ENCODE results near the gene ZNF91.
"Not testable (repeated sequence)": the region's sequence is repeated elsewhere in the genome, so short reads cannot be mapped to it uniquely, and the experiment has no call there.

ZNF91 gene

GRCh38 chr19:23395041-23395721 lies at the start of gene ZNF91:
Gene ZNF91, minus strand, starts transcription at chr19:23395471. Its CDS starts 117 bp downstream, at chr19:23395354.
- DNase-seq: peak; percentile 97

- DNase-seq: no peak
Observed at GRCh38 chr19:23440791-23441190, 45.5 kb upstream of the ZNF91 start.

DNA sequence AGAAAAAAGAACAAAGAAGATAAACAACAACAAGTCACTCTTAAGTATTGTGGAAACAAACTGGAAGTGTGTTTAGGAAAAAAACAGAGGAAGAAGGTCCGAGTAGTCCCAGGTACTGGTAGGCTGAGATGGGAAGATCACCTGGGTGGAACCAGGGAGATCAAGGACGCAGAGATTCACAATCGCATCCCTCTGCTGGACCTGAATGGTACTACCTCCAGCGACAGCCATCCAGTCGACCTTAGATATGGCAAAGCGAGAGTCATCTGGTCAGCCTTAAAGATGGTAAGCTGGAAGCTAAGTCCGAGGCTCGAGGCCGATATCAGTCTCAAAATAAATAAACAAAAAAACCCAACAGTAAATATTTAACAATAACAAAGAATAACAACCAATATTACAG lies 44.9 kb upstream of the ZNF91 start:
- DNase-seq: no peak

- DNase-seq: no peak
Observed at GRCh38 chr19:23439623-23440022, 44.4 kb upstream of the ZNF91 start.

GRCh38 chr19:23437901-23438300 lies 42.6 kb upstream of the ZNF91 start:
- no peak for DNase-seq

DNA sequence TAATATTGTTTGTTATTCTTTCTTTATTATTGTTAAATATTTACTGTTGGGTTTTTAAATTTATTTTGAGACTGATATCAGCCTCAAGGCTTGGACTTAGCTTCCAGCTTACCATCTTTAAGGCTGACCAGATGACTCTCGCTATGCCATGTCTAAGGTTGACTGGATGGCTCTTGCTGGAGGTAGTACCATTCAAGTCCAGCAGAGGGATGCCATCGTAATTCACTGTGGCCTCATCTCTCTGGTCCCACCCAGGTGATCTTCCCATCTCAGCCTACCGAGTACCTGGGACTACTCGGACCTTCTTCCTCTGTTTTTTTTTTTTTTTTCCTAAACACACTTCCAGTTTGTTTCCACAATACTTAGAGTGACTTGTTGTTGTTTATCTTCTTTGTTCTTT lies 41.7 kb upstream of the ZNF91 start:
- DNase-seq: no peak

GRCh38 chr19:23436318-23436717 lies 41.0 kb upstream of the ZNF91 start:
- DNase-seq: no peak

DNA sequence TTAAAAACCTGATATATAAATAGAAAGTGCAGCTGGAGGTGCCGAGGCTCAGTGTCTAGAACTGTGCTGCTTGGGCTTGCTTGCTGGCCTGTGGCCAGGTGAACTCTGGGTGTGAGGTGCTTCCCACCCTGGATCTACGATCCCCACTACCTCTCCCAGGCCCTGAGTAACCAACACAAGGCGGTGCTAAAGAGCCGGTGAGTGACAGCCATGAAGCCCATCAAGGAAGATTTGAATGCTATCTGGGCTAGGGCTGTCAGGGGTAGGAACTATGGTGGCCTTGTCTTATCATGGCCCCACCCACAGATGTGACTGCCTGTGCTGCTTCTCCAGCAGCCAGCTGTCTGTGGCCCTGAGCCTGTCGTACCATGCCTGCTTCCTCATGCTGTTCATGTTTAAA lies 25.6 kb upstream of the ZNF91 start:
- DNase-seq: no peak

- not testable (repeated sequence) for DNase-seq
Observed at GRCh38 chr19:23419261-23419660, 24.0 kb upstream of the ZNF91 start.

DNA sequence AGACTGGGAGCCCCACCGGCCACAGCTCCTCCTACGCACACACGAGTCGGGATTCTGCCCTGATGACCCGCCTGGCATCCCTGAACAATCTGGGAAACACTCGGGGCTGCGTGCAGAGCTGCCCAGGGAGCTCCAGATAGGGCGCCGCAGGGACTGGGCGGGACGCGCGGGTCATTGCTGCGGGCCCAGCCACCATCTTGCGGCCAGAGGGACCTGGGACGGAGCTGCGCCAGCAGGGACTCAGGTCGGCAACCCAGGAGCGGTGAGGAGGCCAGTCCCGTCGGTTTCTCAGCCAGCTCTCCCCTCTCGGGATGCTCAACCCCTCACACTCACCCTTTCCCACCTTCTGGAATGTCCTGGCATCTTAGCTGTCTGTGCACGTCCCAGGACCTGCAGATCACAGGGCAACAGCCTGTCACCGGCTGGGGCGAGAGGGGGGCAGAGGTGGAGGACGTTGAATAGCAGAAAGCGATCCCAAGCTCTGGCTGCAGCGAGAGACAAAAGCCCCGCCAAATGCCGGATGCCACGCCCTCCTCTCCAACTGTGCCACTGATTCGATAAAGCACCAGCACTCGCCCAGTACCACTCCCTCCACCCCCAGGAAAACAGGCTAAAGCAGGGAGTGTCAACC lies 20.4 kb upstream of the ZNF91 start:
- no peak for DNase-seq

DNA sequence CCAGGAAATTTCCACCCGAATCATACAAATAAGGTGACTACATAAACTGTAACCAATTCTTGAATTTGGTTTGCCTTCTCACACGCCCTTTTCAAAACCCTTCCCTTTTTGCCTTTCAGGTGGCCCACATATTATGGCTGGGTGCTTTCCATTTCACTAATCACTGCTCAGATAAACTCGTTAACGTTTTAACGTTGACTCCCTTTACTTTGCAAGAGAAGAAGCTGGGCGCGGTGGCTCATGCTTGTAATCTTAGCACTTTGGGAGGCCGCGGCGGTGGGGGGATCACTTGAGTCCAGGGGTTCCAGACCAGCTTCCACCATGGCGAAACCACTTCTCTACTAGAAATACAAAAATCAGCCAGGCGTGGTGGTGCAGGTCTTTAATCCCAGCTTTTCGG lies 19.8 kb upstream of the ZNF91 start:
- DNase-seq: no peak

- DNase-seq: no peak
Observed at GRCh38 chr19:23410155-23410554, 14.9 kb upstream of the ZNF91 start.

GRCh38 chr19:23409392-23410048 lies 14.2 kb upstream of the ZNF91 start:
- no peak for DNase-seq

DNA sequence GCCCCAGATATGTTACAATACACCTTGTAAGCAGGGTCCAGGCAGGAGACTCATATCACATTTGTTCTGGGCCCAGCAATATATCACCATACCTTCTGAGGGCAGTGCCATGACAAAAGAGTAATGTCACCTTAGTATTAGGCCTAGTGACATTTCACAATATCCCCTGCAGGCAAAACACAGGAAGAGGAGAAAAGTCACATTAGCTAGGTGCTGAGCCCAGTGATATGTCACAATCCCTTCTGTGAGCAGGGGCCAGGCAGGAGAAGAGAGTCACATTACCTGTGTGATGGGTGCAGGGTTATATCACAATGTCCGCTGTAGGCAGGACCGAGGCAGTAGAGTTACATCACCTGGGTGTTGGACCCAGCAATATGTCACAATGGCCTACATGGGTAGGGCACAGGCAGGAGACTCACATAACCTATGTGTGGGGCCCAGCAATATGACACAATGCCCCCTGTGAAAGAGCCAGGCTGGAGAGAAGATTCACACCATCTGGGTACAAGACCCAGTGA lies 12.4 kb upstream of the ZNF91 start:
- DNase-seq: no peak

GRCh38 chr19:23406721-23407120 lies 11.4 kb upstream of the ZNF91 start:
- DNase-seq: no peak

DNA sequence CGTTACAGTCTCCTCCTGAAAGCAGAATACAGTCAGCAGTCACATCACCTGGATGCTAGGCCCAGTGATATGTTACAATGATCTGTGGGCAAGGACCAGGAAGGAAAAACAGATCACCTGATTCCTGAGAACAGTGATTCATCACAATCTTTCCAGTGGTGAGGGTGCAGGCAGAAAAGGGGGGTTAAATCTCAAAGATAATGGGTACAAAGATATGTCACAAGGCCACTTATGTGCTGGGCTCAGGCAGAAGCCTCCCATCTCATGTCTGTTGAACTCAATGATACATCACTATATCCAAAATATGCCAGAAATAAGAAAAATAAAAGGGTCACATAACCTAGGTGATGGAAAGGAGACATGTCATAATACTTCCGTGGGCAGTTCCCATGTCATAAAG lies 10.8 kb upstream of the ZNF91 start:
- no peak for DNase-seq

DNA sequence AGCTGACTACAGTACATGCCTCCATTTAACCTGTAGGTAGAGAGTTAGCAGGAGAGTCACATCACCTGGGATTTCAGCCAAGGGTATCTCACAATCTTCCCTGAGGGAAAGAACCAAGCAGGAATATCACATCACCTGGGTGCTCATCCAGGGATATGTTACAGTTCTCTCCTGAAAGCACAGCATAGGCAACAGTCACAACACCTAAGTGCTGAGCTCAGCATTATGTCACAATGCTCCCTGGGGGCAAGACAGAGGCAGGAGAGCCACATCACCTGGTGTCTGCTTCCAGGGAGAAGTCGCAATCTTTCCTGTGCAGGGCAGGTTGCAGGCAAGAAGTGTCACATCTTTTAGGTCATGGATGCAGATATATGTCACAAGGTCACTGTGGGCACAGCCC lies 9.4 kb upstream of the ZNF91 start:
- DNase-seq: no peak

DNA sequence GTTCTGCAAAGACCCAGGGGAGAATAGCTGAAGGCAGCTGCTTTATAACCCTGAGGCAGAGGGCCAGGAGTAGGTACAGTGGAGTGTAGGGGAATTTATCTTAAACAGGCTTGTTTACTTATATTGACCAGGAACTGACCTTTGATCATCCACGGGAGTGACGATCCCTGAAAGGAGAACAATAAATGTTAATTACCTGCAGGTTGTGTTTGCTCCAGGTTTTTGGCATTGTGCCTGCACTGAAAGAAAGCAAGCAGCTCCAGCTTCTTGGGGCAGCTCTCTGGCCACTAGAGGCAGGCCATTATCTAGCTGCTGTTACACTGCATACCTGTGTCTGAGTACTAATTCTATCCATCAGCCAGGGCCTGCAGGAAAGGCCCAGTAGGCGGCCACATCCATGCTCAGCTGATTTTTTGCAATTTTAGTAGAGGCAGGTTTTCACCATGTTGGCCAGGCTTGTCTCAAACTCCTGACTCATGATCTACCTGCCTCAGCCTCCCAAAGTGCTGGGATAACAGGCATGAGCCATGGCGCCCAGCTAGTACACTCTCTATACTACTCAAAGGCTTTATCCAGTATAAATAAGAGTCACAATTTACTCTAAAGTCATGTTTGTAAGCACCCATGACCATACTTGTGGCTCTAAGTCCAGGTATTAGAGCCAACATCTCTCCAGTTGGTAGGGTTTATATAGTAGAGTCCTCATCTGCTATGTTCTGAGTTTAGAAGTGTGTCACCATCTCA lies 8.5 kb upstream of the ZNF91 start:
- DNase-seq: no peak

GRCh38 chr19:23403052-23403451 lies 7.8 kb upstream of the ZNF91 start:
- no peak for DNase-seq

DNA sequence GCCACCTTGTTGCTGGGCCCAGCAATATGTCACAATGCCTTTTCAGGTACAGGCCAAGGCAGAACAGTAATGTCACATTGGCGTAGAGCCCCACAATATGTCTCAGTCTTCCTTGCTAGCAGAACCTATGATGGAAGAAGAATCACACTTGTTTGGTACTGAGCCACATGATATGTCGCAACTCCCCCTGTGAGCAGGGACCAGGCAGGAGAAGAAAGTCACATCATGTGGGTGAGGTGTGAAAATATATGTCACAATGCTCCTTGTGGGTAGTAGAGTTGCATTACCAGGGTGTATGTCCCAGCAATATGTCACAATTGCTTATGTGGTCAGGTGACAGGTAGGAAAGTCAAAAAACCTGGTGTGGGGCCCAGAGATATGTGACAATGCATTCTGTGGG lies 7.1 kb upstream of the ZNF91 start:
- DNase-seq: no peak

GRCh38 chr19:23401086-23401610 lies 5.9 kb upstream of the ZNF91 start:
- DNase-seq: no peak

GRCh38 chr19:23399443-23399842 lies 4.2 kb upstream of the ZNF91 start:
- DNase-seq: no peak

DNA sequence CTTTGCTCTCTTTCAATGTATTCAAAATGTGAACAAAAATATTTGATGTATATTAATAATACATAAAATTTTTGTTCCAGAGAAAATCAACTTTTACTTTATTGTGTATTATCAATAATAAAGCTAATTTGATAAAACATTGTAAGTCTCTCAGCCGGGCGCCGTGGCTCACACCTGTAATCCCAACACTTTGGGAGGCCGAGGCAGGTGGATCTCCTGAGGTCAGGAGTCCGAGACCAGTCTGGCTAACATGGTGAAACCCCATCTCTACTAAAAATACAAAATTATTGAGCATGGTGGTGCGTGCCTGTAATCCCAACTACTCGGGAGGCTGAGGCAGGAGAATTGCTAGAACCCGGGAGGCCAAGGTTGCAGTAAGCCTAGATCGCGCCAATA lies 449 bp upstream of the ZNF91 start:
- DNase-seq: not testable (repeated sequence)

Measured in fibroblast of skin of right quadriceps (primary cell).